HG03457 (cell line): ENCODE results near the gene SLC38A8.

Experiments used
- ATAC-seq: cut with Tn5 transposase; IDR thresholded peaks from one replicate; pipeline ENCODE4 v1.9.1; 2021; ENCODE audit warnings: moderate number of reproducible peaks; ENCODE audit not compliant: unreplicated experiment

The SLC38A8 gene

DNA sequence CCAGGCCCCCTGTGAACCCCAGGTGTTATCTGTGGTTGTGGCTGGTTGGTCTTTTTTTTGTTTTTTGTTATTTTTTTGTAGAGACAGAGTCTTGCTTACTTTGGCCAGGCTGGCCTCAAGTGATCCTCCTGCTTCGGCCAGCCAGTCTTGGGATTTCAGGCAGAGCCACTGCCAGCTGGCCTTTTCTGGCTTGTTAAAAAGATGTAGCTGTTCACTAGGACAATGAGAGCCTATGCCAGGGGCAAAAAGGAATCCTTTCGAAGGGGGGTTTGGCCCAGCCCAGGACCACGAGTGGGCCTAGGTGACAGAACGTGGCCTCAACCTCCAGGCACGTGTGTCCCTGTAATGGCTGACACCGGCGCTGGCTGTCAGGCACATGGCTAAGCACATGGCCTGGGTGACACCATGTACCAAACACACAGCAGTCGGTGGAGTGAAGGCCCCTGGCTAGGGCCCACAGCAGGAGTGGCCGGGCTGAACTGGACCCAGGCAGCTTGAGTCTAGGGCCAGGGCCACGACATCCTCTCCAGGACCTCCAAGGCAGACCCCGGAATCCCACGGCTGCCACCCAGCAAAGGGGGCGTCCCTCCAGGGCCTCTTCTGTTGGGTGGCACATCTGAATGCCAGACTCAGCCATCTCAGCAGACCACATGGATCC lies 6.9 kb upstream of the SLC38A8 start:
- ATAC-seq = no peak

DNA sequence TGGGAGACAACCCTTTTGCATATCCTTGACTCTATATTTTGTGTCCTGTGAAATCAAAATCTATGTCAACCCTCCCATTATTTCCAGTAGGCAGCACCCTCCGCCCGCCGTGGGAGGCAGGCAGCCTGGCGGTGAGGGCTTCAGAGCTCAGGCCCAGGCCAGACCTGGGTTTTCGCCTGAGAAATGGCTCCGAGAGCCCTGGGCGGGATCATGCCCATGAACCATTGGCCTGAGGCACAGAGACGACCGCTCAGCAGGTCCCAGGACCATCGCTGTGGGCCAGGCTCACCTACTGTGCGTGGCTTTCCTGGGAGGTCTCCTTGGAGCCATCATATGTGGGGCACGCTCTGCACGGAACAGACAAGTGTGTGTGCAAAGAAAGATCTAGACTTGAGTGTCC lies 6.3 kb upstream of the SLC38A8 start:
- ATAC-seq = no peak

DNA sequence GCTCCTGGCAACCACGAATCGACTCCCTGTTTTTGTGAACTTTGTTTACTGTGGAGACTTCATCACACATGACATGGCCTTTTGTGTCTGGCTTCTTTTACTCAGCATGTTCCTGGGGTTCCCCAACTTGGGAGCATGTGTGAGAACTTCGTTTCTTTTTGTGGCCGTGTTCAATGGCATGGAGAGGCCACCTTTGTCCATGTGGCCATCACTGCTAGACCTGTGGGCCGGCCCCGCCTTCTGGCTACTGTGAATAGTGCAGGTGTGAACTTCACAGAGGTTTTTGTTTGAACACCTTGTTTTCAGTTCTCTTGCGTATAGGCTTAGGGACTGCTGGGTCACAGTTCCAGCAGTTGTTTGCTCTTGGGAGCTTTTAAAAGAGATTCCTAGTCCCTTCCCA lies 5.7 kb upstream of the SLC38A8 start:
- ATAC-seq = no peak

DNA sequence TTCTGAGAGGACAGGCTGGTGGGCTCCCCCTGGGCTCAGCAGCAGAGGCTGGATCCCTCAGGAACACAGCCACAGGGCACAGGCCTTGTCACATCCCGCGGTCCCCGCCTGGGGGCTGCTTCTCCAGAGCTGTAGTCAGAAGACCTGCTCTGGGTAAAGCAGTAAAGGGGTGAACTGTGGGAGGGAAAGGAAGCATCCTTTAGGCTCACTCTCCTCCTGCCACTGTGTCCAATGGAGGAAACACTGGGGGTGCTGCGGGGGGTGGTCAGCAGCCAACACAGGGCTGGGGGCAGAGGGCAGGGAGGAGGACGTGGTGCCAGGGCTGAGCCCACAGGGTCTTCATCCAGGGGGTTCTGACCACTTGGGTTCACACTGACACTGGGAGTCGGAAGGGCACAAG lies 5.0 kb upstream of the SLC38A8 start:
- no peak for ATAC-seq

DNA sequence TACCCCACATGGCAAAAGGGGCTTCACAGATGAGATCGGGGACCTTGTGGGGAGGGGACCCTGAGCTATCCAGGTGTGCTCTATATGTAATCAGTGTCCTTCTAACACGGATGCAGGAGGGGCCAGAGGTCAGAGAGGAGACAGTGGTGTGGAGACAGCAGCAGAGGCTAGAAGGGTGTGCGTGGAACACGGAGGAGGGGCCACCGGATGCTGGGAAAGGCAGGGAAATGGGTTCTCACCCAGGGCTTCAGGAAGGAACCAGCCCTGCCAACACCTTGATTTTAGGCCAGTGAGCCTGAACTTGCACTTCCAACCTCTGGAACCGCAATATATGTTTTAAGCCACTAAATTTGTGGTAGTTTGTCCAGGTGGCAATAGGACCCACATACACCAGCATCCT lies 4.6 kb upstream of the SLC38A8 start:
- ATAC-seq = no peak

DNA sequence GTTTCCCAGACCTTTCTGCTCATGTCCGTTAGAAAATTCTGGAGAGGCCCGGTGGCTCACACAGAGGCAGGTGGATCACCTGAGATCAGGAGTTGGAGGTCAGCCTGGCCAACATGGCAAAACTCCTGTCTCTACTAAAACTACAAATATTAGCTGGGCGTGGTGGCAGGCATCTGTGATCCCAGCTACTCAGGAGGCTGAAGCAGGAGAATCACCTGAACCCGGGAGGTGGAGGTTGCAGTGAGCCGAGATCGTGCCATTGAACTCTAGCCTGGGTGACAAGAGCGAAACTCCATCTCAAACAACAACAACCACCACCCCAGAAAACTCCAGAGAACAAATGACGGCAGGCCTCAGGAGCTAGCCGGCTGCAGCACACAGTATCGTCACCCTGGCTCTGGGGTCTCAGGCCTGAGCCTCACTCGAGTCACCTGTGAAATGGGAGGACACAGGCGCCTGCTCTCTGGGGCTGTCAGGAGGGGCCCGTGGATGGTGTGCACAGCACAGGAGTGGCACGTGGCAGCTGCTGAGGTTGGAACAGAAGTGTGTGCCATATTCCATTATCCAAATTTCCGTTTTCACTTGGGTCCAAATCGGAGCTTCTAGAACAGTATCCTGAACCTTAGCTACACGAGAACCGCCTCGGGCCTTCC lies 3.3 kb upstream of the SLC38A8 start:
- ATAC-seq = no peak

DNA sequence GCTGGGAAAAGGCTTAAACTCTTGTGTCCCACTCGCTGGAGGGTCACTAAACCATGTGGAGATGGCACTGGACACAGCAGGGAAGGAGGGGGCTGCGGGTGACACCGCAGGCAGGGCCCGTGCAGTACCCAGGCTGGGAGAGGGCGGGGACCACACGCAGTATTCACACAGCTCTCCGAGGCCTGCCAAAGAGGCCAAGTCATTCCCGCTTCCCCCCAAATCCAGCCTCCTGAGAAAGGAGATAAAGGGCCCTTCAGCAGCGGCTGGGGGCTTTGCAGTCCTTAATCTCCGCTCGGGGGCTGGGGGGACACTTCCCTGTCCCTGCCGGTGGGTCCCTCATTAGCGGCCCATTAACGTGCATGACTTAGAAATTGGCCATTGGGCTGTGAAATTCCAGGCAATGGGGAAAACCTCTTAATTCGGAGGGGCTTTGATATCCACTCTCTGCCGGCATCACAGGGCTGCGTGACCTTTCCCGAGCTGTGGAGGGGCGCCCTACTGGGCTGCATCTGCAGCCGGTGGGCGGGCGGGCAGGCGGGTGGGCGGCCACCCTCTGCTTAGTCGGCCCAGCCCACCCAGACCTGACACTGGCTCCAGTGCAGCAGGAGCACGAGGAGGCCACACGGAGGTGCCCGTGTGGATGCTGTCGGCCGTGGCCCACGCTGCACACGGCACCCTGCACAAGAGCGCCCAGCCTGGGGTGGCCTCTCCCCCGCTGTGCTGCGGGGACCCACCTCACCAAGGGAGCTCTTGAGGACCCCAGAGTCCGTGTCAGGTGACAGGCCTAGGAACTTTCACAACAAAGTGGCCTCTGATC lies 2.6 kb upstream of the SLC38A8 start:
- ATAC-seq = no peak

DNA sequence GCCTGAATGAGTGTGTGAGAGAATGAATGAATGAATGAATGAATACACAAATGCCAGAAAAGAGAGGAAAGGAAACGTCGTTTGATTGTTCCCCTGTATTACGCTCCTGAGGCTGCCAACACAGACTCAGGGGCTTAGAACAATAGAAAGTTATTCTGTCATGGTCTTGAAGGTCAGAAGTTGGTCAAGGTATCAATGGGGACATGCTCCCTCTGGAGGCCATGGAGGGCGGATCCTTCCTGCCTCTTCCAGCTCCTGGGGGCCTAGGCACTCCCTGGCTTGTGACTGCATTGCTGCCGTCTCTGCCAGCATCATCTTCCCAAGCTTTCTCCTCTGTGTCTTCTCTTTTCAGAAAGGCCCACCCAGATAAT lies 1.5 kb upstream of the SLC38A8 start:
- no peak for ATAC-seq

DNA sequence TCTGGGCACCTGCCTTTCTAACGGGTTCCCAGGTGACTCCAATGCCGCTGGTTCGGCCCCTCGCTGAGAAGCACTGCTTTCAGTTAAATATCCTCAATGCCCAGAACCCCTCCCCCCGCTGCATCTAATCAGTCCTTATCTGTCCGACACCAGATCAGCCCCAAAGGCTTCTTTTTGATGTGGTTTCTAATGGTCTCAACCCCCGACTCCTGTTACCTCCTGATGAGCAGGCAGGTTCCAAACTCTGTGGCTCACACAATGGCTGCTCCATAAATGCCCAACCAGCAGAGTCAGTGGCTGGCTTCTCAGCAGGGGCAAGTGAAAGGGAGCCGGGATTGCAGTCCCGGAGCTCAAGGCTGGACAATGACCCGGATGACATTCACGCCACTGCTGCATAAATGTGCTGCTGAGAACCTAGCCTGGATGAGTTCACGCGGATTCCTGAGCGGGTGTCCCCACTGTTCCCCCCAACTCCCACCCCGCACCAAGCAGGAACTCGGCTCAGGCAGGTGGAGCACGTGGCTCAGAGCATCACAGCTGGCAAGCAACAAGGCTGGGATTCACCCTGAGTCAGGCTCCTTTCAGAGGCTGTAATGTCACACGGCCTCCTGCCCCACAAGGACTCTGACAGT lies 1.0 kb upstream of the SLC38A8 start:
- ATAC-seq = no peak

DNA sequence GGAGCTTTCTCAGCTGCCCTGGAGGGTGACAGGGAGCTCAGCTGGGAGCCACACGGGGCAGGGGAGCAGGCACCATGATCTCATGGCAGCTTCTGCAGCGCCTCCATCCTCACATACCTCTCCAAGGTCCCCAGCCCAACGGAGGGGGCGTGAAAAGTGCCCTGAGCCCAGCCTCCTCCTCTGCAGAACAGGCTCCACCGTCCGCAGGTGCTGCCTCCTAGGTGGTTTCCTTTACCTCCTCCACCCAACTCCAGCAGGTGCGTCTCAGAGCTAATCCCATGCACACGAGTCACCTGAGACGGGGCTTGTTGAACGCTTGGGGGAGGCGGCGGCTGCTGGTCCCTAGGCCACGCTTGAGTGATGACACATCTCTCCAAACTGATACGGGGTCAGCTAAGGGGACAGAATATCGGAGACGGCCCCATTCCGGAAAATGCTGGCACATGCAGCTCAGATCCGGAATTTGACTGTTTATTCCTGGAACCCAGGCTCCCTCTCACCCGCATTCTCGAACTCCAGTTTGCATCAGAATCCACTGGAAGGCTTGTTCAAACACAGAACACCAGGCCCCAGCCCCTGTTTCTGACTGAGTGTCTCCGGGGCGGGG lies 387 bp upstream of the SLC38A8 start:
- ATAC-seq = no peak

DNA sequence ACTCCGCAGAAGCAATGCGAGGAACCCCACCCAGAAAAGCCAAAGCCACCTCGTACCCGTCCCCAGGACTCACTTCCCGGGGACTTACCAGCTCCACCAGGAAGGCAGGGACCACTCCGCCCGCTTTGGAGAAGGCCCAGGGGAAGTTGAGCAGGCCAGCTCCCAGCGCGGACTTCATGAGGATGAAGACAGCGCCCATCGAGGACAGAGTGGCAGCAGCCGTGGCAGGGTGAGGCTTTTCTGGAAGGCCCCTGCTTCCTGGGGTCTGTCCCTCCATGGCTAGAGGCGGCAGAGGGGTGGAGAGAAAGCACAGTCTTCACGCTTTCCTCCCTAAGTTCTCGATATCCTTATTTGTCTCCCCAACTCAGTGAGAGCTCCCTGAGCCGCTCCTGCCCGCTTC lies 714 bp downstream of the SLC38A8 start:
- ATAC-seq = no peak

DNA sequence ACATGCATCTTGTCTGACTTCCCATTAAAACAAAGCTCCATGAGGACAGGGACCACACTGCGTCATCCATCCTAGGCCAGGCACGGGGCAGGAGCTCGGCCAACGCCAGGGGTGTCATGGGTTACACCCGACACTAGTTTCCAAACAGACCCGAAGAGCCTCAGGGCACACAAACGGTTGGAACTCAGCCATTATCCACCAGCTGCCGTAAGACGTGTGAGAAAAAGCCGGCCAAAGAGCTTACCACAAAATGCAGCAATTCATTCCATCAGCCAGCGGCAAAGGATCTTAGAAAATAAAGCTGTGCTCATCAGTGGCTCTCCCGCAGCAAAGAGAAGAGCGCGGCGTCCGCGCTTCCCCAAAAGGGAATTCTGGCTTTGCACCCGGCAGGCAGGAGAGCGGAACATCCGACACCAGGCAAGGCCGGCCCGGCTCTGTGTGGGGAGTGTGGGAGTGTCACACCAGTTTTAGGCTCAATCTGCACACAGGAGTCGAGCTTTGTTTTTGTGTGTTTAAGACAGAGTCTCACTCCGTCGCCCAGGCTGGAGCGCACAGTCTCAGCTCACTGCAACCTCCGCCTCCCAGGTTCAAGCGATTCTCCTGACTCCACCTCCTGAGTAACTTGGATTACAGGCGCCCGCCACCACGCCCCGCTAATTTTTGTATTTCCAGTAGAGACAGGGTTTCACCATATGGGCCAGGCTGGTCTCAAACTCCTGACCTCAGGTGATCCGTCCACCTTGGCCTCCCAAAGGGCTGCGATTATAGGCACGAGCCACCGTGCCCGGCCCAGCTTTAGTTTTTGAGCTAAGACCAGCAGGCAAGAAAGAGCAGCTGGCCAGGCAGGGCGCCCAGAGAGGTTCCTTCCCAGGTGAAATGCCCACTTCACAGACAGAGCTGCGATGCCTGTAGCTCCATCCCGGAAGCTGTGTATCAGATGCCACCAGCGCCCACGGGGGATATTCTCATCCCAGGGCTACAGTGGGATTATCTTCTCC lies 1.5 kb downstream of the SLC38A8 start:
- ATAC-seq = no peak

DNA sequence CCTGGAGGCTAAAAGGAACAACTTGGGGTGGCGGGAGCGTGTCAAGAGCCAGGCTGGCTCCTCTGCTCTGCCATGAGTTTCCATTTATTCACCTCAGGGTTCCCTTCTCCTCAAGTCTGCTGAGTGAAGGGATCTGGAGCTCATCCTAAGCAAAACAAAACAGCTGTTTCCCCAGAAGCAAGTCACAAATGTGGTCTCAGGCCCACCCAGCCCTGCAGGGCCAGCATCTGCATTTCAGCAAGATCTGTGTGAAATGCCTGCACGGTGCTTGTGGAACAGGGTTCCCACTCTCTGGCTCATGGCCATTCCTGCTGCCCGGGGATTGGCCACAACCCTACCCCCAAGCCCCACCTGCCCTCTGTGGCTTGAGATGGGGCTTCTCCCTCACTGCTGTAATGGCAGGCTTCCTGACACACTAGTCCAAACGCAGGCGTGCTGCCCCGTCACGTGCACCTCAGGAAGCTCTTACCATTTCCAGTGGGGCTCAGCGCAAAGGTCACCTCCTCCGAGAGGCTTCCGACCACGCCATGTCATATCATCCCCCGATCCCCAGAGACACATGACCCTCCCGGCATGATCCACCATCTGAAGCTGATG lies 2.3 kb downstream of the SLC38A8 start:
- no peak for ATAC-seq

DNA sequence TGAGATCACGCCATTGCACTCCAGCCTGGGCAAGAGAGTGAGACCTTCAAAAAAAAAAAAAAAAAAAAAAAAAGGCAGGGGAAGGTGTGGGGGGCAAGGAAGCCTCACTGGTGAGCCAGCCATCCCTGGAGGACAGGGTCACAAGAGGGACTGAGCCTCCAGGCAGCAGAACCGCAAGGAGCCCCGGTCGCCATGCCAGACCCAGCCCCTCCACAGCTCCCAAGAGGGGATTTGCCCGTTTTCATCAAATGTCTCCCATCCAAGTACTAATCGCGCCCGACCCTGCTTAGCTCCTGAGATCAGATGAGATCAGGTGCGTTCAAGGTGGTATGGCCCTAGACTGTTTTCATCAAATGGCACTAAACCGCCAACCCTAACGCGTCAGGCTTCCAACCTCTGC lies 2.9 kb downstream of the SLC38A8 start:
- no peak for ATAC-seq

DNA sequence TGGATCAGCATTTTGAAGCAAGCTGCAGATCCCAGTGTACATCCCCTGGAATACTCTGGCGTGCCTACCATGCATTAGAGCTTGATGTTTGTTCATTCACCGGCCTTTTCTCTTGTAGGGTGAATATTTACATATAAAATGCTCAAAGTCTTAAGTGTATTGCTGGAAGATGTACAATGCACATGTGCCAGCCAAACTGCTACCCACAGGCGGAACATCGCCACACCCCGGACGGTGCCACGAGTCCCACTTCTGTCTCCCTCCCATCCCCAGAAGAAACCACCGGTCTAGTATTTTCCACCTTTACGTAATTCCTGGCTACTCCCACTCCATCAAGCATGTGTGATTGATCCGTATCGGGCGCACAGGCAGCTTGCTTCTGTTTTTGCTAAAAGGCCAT lies 4.1 kb downstream of the SLC38A8 start:
- ATAC-seq = no peak

DNA sequence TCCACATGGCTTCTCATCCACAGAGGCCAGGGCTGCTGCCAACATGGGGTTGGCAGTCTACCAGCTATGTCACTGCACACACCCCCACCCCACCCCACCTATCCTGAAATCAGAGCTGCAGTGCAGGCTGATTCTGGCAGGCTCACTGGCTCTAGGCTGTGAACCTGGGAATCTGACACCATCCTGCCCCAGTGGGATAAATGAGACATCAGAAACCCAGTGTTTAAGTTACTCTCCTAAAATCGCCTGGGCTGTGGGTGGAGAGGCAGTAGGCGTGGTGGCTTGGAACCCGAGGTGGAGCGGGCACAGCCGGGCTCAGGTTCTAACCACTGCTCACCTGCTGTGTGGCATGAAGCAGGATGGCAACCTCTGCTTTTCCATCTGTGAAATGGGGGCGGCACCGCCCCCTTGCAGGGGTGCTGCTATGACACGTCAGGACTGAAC lies 5.6 kb downstream of the SLC38A8 start:
- ATAC-seq = no peak

DNA sequence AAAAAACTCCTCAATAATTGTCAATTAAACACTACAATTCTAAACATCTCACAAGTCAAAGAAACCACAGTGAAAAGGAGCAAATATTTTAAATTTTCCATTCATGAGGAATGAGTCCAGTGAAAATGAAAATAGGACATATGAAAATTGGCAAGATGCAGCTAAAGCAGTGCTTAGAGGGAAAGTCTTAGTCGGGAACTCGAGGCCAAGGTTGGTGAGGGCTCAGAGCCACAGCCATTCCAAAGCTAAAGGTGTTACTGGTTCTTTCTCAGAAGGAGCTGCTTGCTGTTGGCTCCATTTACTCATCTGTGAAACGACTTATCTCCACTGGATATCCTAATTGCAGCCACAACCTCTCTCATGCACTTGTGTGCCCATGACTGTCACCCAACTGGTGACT lies 6.5 kb downstream of the SLC38A8 start:
- ATAC-seq = no peak

DNA sequence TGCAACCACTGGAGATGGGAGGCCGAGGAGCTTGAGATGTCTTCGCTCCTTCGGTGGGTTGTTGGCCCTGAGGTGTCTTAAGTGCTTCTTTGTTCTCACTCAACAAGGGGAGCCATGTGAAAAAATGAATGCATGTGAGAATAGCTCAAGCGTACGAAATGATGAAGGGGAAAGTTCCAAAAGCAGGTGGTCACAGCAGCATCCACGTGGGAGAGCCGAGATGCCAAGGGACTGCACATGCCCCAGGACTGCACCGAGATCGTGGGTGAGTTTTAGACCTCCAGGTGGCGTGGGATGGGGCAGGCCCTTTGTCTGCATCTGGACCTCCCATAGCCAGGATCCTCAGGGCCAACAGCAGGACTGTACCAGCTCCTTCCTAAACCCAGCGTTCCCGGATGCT lies 8.1 kb downstream of the SLC38A8 start:
- no peak for ATAC-seq

DNA sequence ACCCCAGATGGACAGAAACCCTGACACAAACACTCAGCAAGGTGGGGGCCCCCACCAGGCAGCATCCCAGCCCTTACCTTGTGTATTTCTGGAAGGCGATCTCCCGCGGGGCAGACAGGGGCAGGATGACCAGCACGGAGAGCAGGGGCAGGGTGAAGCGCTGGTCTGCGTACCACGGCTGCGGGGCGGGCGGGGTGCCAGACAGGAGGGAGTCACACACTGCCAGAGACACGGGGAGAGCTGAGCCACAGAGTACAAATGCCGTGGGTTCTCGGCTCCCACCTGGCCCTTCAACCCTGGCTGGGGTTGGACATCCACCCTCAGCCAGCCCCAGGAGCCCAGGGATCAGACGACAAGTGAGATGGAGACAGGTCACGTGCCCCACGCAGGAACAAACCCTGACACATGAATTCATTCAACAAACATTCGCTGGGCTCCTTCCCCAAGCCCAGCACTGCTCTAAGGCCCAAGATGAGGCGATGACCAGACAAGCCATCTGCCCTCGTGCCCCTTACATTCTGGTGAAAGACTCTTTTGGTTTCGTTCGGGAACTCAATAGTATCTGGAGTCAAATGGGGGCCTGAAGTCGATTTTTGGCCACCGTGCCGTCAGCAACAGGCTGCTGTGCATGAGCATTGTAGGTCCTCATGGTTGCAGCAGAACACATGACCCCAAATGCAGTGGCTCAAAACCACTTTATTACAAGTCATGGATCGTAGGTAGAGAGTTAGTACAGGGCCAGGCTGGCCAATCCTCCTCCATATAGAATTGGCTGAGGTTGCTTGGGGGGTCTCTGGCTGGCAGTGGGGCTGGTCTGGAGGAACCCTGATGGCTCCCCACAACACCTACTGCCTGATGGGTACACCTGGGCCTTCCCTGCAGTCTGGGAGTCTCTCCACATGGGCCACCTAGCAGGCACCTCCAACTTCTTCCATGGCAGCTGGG lies 9.1 kb downstream of the SLC38A8 start:
- no peak for ATAC-seq
